ENCODE data around the gene CCDC73. TPM values are rescaled to one million over a fixed set of nuclear protein-coding genes. Genes with fewer than 3 reads are reported as not detected.

The CCDC73 gene
- total RNA-seq, 6 experiments from 2014 or later, result 0.18 to 0.44 (median 0.26) TPM

- H3K27ac ChIP-seq, result no peak overlapping the region
- WGBS (ENCODE audit: insufficient coverage, low coverage, low lambda C conversion rate, missing lambda C conversion rate), result 32% methylated on average over 4 of the region's 4 CpGs
- no peaks in the 10 kb centered on the region for H3K36me3 ChIP-seq
- ATAC-seq (no peak), DNase-seq (no peak)
- H3K27me3 ChIP-seq, result no peaks in the 10 kb centered on the region
- TF ChIP-seq, protein P1, sequence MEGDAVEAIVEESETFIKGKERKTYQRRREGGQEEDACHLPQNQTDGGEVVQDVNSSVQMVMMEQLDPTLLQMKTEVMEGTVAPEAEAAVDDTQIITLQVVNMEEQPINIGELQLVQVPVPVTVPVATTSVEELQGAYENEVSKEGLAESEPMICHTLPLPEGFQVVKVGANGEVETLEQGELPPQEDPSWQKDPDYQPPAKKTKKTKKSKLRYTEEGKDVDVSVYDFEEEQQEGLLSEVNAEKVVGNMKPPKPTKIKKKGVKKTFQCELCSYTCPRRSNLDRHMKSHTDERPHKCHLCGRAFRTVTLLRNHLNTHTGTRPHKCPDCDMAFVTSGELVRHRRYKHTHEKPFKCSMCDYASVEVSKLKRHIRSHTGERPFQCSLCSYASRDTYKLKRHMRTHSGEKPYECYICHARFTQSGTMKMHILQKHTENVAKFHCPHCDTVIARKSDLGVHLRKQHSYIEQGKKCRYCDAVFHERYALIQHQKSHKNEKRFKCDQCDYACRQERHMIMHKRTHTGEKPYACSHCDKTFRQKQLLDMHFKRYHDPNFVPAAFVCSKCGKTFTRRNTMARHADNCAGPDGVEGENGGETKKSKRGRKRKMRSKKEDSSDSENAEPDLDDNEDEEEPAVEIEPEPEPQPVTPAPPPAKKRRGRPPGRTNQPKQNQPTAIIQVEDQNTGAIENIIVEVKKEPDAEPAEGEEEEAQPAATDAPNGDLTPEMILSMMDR (IDR thresholded peaks at IDR 0.05), result no peak
- no peak for TF ChIP-seq POLR2A (IDR thresholded peaks at IDR 0.05)
- intact Hi-C loops (cut with DNase I), result no loop called here
- H3K4me3 ChIP-seq, result no peak overlapping the region
- no peaks in the 10 kb centered on the region for H3K4me1 ChIP-seq
- H3K9me3 ChIP-seq, result no peaks in the 10 kb centered on the region
Measured at GRCh38 chr11:32573228-32573627, 221.2 kb downstream of the CCDC73 start.

- 50% methylated on average over 10 of the region's 10 CpGs for WGBS (ENCODE audit: insufficient coverage, low coverage, low lambda C conversion rate, missing lambda C conversion rate)
- Histone ChIP-seq H3K36me3 (no peaks in the 10 kb centered on the region), H3K27ac (no peak overlapping the region), H3K4me1 (no peaks in the 10 kb centered on the region), H3K27me3 (no peaks in the 10 kb centered on the region), H3K9me3 (no peaks in the 10 kb centered on the region), H3K4me3 (no peak overlapping the region)
- intact Hi-C loops (cut with DNase I), result no loop called here
- ATAC-seq (no peak), DNase-seq (no peak)
- no peak for TF ChIP-seq POLR2A (IDR thresholded peaks at IDR 0.05)
- TF ChIP-seq, protein P1 (IDR thresholded peaks at IDR 0.05), result no peak
Measured at GRCh38 chr11:32571039-32571438, 223.4 kb downstream of the CCDC73 start.

- no peaks in the 10 kb centered on the region for H3K27me3 ChIP-seq
- H3K4me1 ChIP-seq, result no peaks in the 10 kb centered on the region
- no peaks in the 10 kb centered on the region for H3K36me3 ChIP-seq
- WGBS (ENCODE audit: insufficient coverage, low coverage, low lambda C conversion rate, missing lambda C conversion rate), result 44% methylated on average over 4 of the region's 4 CpGs
- no peak for ATAC-seq
- TF ChIP-seq, protein P1 (IDR thresholded peaks at IDR 0.05), result no peak
- no peak for TF ChIP-seq POLR2A (IDR thresholded peaks at IDR 0.05)
- H3K4me3 ChIP-seq, result no peak overlapping the region
- intact Hi-C loops (cut with DNase I), result no loop called here
- no peaks in the 10 kb centered on the region for H3K9me3 ChIP-seq
- DNase-seq, result no peak
- no peak overlapping the region for H3K27ac ChIP-seq
Measured at GRCh38 chr11:32569313-32569881, 225.1 kb downstream of the CCDC73 start.

GRCh38 chr11:32567154-32567553, 227.3 kb downstream of the CCDC73 start:
- no peaks in the 10 kb centered on the region for H3K4me1 ChIP-seq
- H3K9me3 ChIP-seq, result no peaks in the 10 kb centered on the region
- no peak overlapping the region for H3K27ac ChIP-seq
- H3K4me3 ChIP-seq, result no peak overlapping the region
- no peaks in the 10 kb centered on the region for H3K36me3 ChIP-seq
- ATAC-seq (no peak), DNase-seq (no peak)
- intact Hi-C loops (cut with DNase I), result no loop called here
- WGBS (ENCODE audit: insufficient coverage, low coverage, low lambda C conversion rate, missing lambda C conversion rate), result 50% methylated on average over 1 of the region's 1 CpG
- TF ChIP-seq POLR2A (IDR thresholded peaks at IDR 0.05), result no peak
- TF ChIP-seq, protein P1 (IDR thresholded peaks at IDR 0.05), result no peak
- no peaks in the 10 kb centered on the region for H3K27me3 ChIP-seq

GRCh38 chr11:32566517-32566916, 227.9 kb downstream of the CCDC73 start:
- ATAC-seq, result no peak
- H3K4me3 ChIP-seq, result no peak overlapping the region
- TF ChIP-seq POLR2A (IDR thresholded peaks at IDR 0.05), result no peak
- TF ChIP-seq, protein P1 (IDR thresholded peaks at IDR 0.05), result no peak
- no peaks in the 10 kb centered on the region for H3K27me3 ChIP-seq
- DNase-seq, result no peak
- no peaks in the 10 kb centered on the region for H3K36me3 ChIP-seq
- WGBS (ENCODE audit: insufficient coverage, low coverage, low lambda C conversion rate, missing lambda C conversion rate), result 71% methylated on average over 2 of the region's 2 CpGs
- H3K4me1 ChIP-seq, result no peaks in the 10 kb centered on the region
- intact Hi-C loops (cut with DNase I), result no loop called here
- no peaks in the 10 kb centered on the region for H3K9me3 ChIP-seq
- H3K27ac ChIP-seq, result no peak overlapping the region

Data from right lobe of liver (tissue), 6 donors.